ENCODE data around the gene SRP14.

The SRP14 gene

GRCh38 chr15:40067921-40068624 is 29.1 kb upstream of the SRP14 start:
- DNase-seq (ENCODE audit: low spot score): no peak

GRCh38 chr15:40066589-40066988 is 27.6 kb upstream of the SRP14 start:
- no peak for DNase-seq (ENCODE audit: low spot score)

DNA sequence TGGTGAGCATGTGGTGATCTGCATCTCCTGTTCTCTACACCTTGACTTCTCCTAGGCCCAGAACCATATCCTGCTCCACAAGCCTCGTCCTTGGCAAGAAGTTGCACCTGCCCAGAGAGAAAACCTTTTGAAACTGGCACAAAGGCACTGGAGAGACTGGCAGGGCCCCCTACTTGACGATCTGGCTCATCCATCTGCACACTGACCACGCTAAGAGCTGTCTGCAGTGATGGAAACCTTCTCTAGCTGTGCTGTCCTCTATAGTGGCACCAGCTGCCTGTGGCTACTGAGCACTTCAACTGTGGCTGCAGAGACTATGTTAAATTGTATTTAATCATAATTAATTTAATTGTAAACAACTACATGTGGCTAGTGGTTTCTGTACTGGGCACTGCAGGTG is 26.2 kb upstream of the SRP14 start:
- no peak for DNase-seq (ENCODE audit: low spot score)

DNA sequence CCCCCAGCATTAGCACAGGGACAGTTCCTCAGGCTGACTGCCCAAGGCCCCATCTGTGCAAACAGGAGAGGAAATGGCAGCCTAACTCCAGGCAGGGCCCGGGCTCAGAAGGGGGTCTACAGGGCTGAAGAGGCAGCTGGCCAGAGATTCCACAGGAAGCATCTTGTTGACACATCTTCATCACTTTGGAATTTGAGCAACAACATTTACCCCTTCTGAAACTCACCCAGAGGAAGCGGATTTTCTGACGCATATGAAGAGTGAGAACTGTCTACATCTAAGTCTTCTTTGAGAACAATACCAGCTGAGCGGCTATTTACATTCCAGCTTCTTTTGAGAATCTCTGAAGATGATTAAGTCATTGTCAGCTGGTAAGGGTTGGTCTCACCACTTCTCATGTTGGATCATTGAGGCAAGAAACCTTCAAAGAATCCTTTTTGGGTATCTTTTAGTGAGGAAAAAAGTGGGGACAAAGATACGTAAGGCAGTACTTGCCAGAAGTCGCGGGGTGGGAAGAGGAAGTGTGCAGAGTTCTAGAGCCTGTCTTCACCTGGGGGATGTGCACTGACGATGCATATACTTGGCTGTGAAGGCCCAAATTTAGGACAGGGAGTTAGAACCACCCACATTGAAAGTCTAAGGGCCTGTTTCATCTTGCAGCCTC is 25.4 kb upstream of the SRP14 start:
- peak; percentile 66 for DNase-seq (ENCODE audit: low spot score)

- DNase-seq (ENCODE audit: low spot score): no peak
Observed at GRCh38 chr15:40063563-40064011, 24.6 kb upstream of the SRP14 start.

DNA sequence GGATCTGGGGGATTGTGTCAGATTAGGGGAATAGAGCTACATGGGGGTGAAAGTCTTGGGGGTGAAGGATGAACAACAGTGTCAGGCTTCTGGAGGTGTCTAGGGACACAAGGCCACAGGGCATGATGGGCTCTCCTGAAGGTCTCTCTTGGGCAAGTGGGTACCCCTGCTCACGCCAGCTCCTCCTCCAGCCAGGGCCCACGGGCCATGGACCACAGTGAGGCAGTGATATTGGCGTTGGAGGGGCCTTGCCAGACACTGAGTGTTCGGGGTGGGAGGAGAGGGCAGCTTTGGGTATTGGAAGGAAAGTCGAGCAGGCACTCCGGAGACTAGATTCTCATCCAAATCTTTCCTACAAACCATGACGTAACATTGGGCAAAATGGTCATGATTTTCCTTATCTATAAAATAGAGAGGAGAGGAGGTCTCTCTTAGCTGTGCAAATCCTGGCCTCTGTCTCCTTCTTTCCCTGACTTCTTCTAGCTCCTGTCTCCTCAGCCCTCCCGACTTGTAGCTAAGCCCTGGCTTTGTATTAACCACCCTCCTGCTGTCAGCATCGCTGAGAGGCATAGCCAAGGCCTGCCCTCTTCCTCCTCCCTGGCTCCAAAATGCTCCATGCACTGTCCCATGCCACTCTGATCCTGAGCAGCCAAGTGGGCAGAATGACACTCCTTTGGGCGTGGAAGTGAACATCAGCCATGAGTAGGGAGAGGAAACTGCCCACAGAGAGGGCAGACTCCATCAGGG is 24.0 kb upstream of the SRP14 start:
- no peak for DNase-seq (ENCODE audit: low spot score)

DNA sequence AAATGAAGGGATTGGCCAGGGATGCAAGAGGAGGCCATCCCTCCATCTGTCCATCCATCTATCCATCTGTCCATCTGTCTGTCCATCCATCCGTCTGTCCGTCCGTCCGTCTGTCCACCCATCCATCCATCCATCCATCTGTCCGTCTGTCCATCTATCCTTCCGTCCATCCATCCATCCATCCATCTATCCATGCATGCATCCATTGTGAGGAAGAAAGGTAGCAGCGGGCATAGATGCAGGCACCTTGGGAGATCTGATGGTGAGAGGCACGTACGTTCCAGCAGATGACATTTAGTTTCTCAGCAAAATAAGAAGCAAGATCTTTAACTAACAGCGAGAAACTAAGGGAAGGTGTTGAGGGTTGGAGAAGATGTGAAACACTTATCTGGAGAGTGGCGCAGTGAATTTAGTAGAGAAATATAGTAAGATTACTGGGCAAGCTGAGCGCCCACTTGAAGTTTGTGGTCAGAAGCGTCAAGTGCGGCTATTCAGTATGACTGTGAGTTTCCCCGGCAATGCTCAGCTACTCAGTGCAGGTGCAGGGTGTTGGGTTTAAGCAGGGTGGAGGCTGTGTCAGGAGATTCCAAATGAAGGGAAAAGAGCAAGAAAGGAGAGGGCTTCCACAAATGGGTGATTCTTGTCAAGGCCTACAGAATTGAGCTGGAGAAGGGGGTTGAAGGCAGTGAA is 22.4 kb upstream of the SRP14 start:
- DNase-seq (ENCODE audit: low spot score): no peak

DNA sequence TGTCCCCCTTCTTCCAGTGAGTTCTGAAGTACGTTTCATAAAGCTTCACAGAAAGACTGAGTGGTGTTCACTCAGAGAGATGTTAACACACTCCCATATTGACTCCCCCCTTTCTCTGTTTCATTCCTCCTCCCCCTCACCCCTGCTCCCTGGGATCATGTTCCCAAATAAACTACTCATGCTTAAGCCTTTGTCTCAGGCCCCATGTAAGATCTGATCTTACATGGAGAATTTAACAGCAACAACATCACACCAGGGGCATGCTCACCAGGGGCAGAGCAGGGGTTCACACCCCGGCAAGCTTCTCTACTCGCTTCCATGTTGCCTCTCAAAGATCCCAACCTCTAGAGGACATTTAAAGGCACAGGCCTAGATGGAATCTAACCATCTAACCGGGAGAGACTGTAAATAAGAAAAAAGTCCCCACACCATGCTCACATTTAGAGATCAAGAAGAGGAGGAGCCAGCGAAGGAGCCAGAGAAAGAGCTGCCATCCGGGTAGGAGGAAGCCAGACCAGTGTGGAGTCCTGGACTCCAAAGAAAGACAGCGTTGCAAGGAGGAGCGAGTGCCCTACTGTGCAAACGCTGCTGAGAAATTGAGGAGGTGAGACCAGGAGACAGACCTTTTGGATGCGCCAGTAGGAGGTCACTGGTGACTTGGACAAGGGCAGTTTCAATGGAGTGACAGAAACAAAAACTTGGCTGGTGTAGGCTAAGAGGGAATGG is 21.4 kb upstream of the SRP14 start:
- DNase-seq (ENCODE audit: low spot score): no peak

- no peak for DNase-seq (ENCODE audit: low spot score)
Observed at GRCh38 chr15:40059821-40060220, 20.8 kb upstream of the SRP14 start.

- DNase-seq (ENCODE audit: low spot score): no peak
Observed at GRCh38 chr15:40058476-40059140, 19.6 kb upstream of the SRP14 start.

GRCh38 chr15:40055576-40056293 is 16.8 kb upstream of the SRP14 start:
- no peak for DNase-seq (ENCODE audit: low spot score)

DNA sequence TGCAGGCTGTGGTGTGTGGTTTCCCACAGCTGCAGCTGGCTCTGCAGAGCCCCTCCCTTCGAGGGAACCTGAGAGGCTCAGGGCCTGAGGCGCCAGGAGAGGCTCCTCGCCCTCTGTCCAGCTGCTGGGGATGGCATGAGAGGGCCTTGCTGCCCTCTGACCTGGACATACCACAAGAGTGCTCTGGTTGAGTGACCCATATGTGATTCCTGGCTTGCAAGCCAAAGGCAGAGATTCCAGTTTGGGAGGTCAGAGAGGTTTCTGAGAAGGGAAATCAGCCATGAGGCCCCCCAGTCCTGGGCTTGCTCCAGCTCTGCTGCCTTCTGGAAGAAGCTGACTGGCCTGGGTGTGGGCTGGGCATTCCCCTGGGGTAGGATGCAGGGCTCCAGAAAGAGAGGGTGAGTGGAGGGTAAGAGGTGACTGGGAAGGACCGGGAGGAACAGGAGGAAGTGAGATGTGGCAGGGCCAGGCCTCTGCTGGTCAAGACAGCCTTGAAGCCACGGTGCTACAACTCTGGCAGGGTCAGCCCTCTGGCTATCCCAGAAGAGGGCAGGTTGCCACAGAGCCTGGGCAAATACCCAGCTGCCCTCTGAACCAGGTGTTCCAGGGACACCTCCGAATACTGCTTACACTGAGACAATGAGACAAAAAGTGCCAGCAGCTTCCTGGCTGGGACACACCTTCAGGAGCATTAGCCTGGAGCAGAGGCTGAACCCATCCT is 16.0 kb upstream of the SRP14 start:
- peak; percentile 55 for DNase-seq (ENCODE audit: low spot score)

- DNase-seq (ENCODE audit: low spot score): no peak
Observed at GRCh38 chr15:40054605-40054854, 15.5 kb upstream of the SRP14 start.

GRCh38 chr15:40053831-40054604 is 15.0 kb upstream of the SRP14 start:
- no peak for DNase-seq (ENCODE audit: low spot score)

- no peak for DNase-seq (ENCODE audit: low spot score)
Observed at GRCh38 chr15:40053079-40053830, 14.3 kb upstream of the SRP14 start.

GRCh38 chr15:40052604-40053003 is 13.6 kb upstream of the SRP14 start:
- DNase-seq (ENCODE audit: low spot score): no peak

DNA sequence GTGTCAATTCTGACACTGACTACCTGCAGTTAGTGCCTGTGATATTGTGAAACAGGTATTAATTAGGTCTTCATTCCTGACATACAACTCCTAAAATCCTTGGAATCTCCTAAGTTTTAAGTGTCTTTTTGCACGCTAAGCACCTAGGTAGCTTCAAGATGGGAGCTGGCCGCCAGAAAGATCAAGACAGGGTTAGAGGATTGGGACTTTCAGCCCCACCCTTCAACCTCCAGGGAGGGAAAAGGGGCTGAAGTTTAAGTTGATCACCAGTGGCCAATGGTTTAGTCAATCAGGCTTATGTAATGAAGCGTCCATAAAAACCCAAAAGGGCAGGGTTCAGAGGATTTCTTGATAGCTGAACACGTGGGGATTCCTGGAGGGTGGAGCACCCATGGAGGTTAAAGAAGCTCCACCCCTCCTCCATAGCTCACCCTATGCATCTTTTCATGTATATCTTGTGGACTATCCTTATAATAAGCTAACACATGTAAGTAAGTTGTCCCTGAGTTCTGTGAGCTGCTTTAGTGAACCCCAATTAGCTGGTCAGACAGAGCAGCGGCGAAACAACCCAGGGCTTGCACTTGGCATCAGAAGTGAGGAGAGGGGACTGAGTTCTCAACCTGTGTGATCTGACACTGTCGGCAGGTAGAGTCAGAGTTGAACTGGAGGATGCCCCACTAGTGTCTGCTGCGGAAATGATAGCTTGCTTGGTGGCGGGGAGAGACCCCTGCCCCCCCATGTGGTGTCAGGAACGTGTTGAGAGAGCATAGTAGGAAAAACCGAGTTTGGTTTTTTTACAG is 12.8 kb upstream of the SRP14 start:
- DNase-seq (ENCODE audit: low spot score): no peak

Data from germinal center (tissue), 1 donor.